ENCODE data around the gene DDIT3. TPM values are rescaled to one million over a fixed set of nuclear protein-coding genes. Genes with fewer than 3 reads are reported as not detected.

The DDIT3 gene
- total RNA-seq, 1 experiment from 2014 or later, result 3.4 TPM

DNA sequence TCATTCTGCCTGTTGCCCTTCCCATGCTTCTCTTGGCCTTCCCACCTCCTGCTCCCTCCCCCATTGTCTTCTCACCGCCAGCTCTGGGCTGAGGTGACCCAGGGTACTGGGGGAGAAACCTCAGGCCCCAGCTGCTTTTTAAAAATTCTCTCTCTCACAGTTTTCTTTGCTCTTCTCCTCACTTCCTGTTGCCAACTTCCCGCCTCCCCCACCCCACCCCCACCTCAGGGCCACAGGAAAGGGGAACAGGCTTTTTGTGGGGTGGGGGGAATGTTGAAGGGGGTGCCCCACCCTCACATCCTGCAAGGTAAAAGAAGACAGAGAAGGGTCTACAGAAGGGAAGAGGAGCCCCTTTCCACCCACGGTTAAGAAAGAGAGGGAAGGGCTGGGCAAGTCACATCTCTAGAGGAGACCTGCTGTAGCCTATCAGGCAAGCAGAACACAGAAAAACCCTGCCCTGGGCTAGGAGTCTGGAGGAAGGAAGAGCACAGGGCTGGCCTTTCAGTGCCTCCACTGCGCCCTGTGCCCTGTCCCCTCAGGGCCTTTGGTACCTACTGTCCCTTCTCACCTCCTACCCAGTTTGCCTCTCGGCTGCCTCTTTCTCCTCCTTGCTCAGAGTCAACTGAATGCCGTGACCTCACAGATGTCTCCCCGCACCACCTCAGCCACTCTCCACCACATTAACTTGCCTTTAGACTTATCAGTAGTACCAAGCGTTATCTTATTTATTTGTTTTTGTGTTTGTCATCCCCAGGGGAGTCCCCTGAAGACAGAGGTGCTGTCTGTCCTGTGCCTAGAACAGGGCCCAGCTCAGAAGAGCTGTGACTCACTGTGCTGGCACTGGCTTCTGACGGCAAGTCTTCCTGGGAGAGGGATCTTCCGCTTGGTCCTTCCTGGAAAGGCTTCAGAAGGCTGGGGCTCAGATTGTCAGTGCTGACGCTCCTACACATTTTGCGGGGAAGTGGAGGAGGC, 42.3 kb downstream of the DDIT3 start:
- Mint-ChIP-seq H3K27ac (no peak overlapping the region), H3K36me3 (no peaks in the 10 kb centered on the region), H3K27me3 (ENCODE audit: low read depth) (peaks cover 83% of the 10 kb centered on the region), H3K4me3 (no peak overlapping the region), H3K4me1 (peaks cover 41% of the 10 kb centered on the region), H3K9me3 (no peaks in the 10 kb centered on the region)
- peak; percentile 20 for ATAC-seq
- TF ChIP-seq ZNF423 (CRISPR knock-in tag; IDR thresholded peaks at IDR 0.05) (no peak), KAT7 (CRISPR knock-in tag; IDR thresholded peaks at IDR 0.05; ENCODE audit: borderline replicate concordance) (no peak), ATF3 (CRISPR knock-in tag; conservative IDR thresholded peaks at IDR 0.05) (no peak), ZNF219 (CRISPR knock-in tag; IDR thresholded peaks at IDR 0.05; ENCODE audit: borderline replicate concordance) (no peak), EMX1 (CRISPR knock-in tag; IDR thresholded peaks at IDR 0.05) (no peak), NR1H2 (CRISPR knock-in tag; IDR thresholded peaks at IDR 0.05) (no peak), CDX4 (CRISPR knock-in tag; IDR thresholded peaks at IDR 0.05; ENCODE audit: borderline replicate concordance) (no peak), NFE2L1 (CRISPR knock-in tag; IDR thresholded peaks at IDR 0.05) (no peak), ZNF671 (CRISPR knock-in tag; IDR thresholded peaks at IDR 0.05) (no peak), RORB (CRISPR knock-in tag; IDR thresholded peaks at IDR 0.05) (no peak), HMGA2 (CRISPR knock-in tag; IDR thresholded peaks at IDR 0.05) (no peak), USF1 (CRISPR knock-in tag; IDR thresholded peaks at IDR 0.05) (no peak)
- TF ChIP-seq, protein P1, sequence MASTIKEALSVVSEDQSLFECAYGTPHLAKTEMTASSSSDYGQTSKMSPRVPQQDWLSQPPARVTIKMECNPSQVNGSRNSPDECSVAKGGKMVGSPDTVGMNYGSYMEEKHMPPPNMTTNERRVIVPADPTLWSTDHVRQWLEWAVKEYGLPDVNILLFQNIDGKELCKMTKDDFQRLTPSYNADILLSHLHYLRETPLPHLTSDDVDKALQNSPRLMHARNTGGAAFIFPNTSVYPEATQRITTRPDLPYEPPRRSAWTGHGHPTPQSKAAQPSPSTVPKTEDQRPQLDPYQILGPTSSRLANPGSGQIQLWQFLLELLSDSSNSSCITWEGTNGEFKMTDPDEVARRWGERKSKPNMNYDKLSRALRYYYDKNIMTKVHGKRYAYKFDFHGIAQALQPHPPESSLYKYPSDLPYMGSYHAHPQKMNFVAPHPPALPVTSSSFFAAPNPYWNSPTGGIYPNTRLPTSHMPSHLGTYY (CRISPR knock-in tag; IDR thresholded peaks at IDR 0.05), result no peak
- TF ChIP-seq, protein P2, sequence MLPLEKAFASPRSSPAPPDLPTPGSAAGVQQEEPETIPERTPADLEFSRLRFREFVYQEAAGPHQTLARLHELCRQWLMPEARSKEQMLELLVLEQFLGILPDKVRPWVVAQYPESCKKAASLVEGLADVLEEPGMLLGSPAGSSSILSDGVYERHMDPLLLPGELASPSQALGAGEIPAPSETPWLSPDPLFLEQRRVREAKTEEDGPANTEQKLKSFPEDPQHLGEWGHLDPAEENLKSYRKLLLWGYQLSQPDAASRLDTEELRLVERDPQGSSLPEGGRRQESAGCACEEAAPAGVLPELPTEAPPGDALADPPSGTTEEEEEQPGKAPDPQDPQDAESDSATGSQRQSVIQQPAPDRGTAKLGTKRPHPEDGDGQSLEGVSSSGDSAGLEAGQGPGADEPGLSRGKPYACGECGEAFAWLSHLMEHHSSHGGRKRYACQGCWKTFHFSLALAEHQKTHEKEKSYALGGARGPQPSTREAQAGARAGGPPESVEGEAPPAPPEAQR (CRISPR knock-in tag; IDR thresholded peaks at IDR 0.05), result no peak
- TF ChIP-seq, protein P3, sequence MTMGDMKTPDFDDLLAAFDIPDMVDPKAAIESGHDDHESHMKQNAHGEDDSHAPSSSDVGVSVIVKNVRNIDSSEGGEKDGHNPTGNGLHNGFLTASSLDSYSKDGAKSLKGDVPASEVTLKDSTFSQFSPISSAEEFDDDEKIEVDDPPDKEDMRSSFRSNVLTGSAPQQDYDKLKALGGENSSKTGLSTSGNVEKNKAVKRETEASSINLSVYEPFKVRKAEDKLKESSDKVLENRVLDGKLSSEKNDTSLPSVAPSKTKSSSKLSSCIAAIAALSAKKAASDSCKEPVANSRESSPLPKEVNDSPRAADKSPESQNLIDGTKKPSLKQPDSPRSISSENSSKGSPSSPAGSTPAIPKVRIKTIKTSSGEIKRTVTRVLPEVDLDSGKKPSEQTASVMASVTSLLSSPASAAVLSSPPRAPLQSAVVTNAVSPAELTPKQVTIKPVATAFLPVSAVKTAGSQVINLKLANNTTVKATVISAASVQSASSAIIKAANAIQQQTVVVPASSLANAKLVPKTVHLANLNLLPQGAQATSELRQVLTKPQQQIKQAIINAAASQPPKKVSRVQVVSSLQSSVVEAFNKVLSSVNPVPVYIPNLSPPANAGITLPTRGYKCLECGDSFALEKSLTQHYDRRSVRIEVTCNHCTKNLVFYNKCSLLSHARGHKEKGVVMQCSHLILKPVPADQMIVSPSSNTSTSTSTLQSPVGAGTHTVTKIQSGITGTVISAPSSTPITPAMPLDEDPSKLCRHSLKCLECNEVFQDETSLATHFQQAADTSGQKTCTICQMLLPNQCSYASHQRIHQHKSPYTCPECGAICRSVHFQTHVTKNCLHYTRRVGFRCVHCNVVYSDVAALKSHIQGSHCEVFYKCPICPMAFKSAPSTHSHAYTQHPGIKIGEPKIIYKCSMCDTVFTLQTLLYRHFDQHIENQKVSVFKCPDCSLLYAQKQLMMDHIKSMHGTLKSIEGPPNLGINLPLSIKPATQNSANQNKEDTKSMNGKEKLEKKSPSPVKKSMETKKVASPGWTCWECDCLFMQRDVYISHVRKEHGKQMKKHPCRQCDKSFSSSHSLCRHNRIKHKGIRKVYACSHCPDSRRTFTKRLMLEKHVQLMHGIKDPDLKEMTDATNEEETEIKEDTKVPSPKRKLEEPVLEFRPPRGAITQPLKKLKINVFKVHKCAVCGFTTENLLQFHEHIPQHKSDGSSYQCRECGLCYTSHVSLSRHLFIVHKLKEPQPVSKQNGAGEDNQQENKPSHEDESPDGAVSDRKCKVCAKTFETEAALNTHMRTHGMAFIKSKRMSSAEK (CRISPR knock-in tag; IDR thresholded peaks at IDR 0.05; ENCODE audit: borderline replicate concordance), result no peak
- ChIA-PET POLR2A (interaction anchor here (0.9 kb wide), 1 partner anchor 19 kb away, joined by 3 read pairs; the partner anchor contains the start of gene GLI1), CTCF (interaction anchor here (1.3 to 5.0 kb wide), 3 partner anchors 12 to 25 kb away, joined by 3 to 88 read pairs (median 12); partner anchors contain the start of gene GLI1)
- DNase-seq (ENCODE audit: low spot score), result no peak

Measured in WTC11 (cell line).